Measurements from ENCODE around the gene FBF1. TPM values are rescaled to one million over a fixed set of nuclear protein-coding genes. Genes with fewer than 3 reads are reported as not detected.

Gene FBF1
- total and polyA plus RNA-seq, 2 donors (not counting 3 experiments of a cell fraction or from before 2014, with no cell fraction given): 4.9 to 9.4 TPM

GRCh38 chr17:75874323-75875181, 66.3 kb downstream of the FBF1 start:
- TF ChIP-seq GATA2 (IDR thresholded peaks at IDR 0.05; ENCODE audit: insufficient read depth, insufficient read length, low read depth, low read length) (no peak), JUN (IDR thresholded peaks at IDR 0.05; ENCODE audit: borderline replicate concordance, insufficient read depth, insufficient read length, low read depth) (no peak), EZH2 (IDR thresholded peaks at IDR 0.05; ENCODE audit: borderline replicate concordance, low read depth, low read length, severe bottlenecking) (no peak), CTCF (IDR thresholded peaks at IDR 0.05; ENCODE audit: extremely low read depth in 1 of 2, insufficient read depth in 1 of 2, low read depth in 1 of 2, low read length in 2 of 2) (no peak), FOS (IDR thresholded peaks at IDR 0.05; ENCODE audit: borderline replicate concordance, insufficient read depth, low read length) (no peak), POLR2AphosphoS5 (IDR thresholded peaks at IDR 0.05; ENCODE audit: insufficient read depth, low read depth, low read length) (no peak), POLR2A (IDR thresholded peaks at IDR 0.05; ENCODE audit: low read depth, low read length) (peak; percentile 2)
- TF ChIP-seq, protein P1, sequence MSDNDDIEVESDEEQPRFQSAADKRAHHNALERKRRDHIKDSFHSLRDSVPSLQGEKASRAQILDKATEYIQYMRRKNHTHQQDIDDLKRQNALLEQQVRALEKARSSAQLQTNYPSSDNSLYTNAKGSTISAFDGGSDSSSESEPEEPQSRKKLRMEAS (IDR thresholded peaks at IDR 0.05; ENCODE audit: insufficient read depth, insufficient read length): no peak
- TSS peak; percentile 18 for BruUV-seq (replicated peaks)
- CTCF ChIA-PET: interaction anchor here (0.8 to 10.3 kb wide), 4 partner anchors 16 to 48 kb away, joined by 3 to 241 read pairs (median 26); partner anchors contain the start of genes TRIM65, UNC13D and WBP2
- no peaks in the 10 kb centered on the region for H3K27me3 ChIP-seq (ENCODE audit: control insufficient read depth in 2 of 2, insufficient read depth in 2 of 2, low read length in 2 of 2)
- no peak overlapping the region for H3K4me2 ChIP-seq (ENCODE audit: insufficient read depth, low read length)
- no peak for FAIRE-seq
- H3K9me3 ChIP-seq (replicated peaks; ENCODE audit: control insufficient read depth, insufficient read depth, low read length): no peaks in the 10 kb centered on the region
- H3K79me2 ChIP-seq (ENCODE audit: control insufficient read depth, insufficient read depth, low read length): peaks cover 6% of the 10 kb centered on the region
- H3K9ac ChIP-seq (replicated peaks; ENCODE audit: extremely low read depth, insufficient read depth, low read length): no peak overlapping the region
- POLR2A ChIA-PET: interaction anchor here (1.7 kb wide), 1 partner anchor 19 kb away, joined by 19 read pairs; the partner anchor contains the start of gene WBP2
- DNase-seq (ENCODE audit: low read depth, low spot score): no peak
- H2AFZ ChIP-seq (ENCODE audit: low read depth, low read length): no peak overlapping the region
- H3K27ac ChIP-seq (ENCODE audit: insufficient read depth, low read depth, low read length): peak overlapping the region; percentile 95
- peaks cover 46% of the 10 kb centered on the region for H3K4me1 ChIP-seq (ENCODE audit: control insufficient read depth, extremely low read depth, insufficient read depth, low read length)
- H4K20me1 ChIP-seq (replicated peaks; ENCODE audit: control insufficient read depth, extremely low read depth, insufficient read depth, low read length): no peaks in the 10 kb centered on the region
- no peak overlapping the region for H3K4me3 ChIP-seq (replicated peaks in 1 of 3; ENCODE audit: insufficient read depth in 1 of 3, low read depth in 1 of 3, low read length in 3 of 3)
- no peaks in the 10 kb centered on the region for H3K9me1 ChIP-seq (replicated peaks; ENCODE audit: control insufficient read depth, extremely low read depth, insufficient read depth, low read length)
- intact Hi-C loops (cut with micrococcal nuclease): no loop called here
- dilution Hi-C loops (cut with MboI; ENCODE audit: extremely low pct_ligation_motif_present, low sequenced_read_pairs): no loop called here
- peaks cover 3 to 18% of the 10 kb centered on the region in 2 experiments for H3K36me3 ChIP-seq (ENCODE audit: control insufficient read depth in 2 of 2, extremely low read depth in 1 of 2, insufficient read depth in 2 of 2, low read length in 2 of 2)

Data from endothelial cell of umbilical vein (primary cell).